ENCODE data around the gene PGC.

DNA sequence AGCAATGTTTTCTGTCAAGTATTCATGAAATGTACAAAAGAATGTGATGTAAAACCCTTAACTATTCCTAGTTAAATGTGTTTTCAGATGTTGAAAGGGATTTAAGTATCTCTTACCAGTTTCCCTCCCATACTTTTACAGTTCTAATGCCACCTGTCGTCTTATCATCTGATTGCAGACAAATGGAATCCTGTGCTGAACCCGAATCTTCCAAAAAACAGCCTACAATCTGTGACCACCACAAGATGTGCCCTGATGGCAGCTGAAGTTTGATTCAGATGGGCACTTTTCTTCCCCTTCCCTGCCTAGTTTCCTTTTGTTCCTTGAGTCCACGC is 42.2 kb upstream of the PGC start:
- TF ChIP-seq EZH2phosphoT487 (IDR thresholded peaks at IDR 0.05; ENCODE audit: low read depth): no peak
- TF ChIP-seq, protein P1, sequence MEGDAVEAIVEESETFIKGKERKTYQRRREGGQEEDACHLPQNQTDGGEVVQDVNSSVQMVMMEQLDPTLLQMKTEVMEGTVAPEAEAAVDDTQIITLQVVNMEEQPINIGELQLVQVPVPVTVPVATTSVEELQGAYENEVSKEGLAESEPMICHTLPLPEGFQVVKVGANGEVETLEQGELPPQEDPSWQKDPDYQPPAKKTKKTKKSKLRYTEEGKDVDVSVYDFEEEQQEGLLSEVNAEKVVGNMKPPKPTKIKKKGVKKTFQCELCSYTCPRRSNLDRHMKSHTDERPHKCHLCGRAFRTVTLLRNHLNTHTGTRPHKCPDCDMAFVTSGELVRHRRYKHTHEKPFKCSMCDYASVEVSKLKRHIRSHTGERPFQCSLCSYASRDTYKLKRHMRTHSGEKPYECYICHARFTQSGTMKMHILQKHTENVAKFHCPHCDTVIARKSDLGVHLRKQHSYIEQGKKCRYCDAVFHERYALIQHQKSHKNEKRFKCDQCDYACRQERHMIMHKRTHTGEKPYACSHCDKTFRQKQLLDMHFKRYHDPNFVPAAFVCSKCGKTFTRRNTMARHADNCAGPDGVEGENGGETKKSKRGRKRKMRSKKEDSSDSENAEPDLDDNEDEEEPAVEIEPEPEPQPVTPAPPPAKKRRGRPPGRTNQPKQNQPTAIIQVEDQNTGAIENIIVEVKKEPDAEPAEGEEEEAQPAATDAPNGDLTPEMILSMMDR (IDR thresholded peaks at IDR 0.05; ENCODE audit: low read depth, low read length): no peak
